ENCODE results near the gene SLC4A4.

Gene SLC4A4

DNA sequence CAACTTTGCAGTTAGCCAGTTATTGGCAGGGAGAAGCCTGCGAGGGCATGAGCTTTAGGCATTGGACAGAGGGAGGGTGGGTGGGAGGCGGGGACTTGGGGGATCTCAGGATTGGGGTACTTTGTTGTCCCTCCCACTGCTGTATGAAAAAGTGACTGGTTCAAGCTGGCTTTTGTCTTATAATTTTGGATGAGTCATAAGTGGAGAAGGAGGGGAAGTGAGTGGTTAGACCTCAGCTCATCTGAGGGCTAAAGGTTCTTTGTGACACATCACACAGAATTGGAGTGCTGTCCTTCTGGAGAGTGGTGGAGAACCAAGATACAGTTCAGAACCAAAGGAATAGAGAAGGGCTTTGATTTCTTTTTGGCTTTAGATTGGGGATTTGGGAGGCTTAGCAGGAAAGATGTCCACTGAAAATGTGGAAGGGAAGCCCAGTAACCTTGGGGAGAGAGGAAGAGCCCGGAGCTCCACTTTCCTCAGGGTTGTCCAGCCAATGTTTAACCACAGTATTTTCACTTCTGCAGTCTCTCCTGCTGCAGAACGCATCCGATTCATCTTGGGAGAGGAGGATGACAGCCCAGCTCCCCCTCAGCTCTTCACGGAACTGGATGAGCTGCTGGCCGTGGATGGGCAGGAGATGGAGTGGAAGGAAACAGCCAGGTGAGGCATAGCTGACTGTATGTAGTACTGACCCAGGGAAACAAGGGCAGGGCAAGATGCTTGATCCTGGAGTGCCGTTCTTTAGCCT lies at the start of gene SLC4A4:
Gene SLC4A4 (plus strand): TSS at position 175 of the 748 bp plus-strand sequence.
- no peak for DNase-seq (ENCODE audit: low read depth in 2 of 2)

DNA sequence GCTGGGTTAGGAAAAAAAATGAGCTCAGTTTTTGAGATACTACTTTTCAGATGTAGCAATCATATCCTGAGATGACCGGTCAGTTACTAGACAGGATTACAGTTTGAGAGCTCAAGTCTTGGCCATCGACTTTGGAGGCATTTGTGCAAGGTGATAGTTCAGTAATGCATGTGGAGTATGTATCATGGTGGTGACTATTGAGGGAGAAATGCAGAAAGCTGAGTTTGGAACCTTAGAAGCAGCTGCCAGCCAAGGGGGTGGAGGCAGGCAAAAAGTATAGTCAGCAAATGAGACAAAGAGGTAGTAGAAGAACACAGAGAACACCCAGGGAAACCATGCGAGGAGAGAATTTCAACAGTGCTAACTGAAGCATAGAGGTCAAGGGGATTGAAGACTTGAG lies 48.7 kb upstream of the SLC4A4 start:
- no peak for DNase-seq (ENCODE audit: low read depth in 2 of 2)

DNA sequence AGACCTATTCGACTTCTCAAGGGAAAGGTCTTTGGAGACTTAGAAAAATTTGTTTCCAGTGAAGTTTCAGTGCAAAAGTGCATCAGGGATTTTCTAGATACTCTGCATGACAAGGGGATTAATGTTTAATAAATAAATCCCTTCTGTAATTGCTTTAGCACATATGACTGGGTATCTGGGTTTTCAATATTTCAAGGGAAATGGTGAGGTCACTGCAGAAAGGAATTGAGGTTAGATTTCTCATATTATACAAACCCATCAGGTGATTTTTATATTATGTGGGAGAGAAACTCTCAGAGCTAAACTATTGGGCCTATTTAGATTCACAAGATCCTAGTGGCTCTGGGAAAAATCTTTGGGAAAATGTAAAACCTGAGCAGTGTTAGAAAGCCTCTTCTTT lies 48.3 kb upstream of the SLC4A4 start:
- no peak for DNase-seq (ENCODE audit: low read depth in 2 of 2)

DNA sequence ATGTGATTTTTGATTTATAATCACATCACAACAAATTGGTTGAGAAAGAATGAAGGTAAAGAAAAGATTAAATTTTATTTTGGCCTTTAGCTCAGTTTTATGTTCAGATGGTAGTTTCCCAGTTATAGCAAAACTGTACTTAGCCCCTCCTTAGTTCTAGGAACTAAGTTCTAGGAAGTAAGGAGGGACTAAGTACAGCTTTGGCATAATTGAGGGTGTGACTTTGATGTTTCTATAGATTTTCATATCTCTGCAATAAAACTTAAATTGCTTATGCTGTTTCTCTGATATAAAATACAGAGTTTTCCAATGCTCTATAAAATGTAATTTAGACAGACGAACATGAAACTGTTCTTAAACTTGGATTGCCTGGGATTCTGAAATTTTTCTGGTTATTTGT lies 46.6 kb upstream of the SLC4A4 start:
- DNase-seq (ENCODE audit: low read depth in 2 of 2) = no peak

DNA sequence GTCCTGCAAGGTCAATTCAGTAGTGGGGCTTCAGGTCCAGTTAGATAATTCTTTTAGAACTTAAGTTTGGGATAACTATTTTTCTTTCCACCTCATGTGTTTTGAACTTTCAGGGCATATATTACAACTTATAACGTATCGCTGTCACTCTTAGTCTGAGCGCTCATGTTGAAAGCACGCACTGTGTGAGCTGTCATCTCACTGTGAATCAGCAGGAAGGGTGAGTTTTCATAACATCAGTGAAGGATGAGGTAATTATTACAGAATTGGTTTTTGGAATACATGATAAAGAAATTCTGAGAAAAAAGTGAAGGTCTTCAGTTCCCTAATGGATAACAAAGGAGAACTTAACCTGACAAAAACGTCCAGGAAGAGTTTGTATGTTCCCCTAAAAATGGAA lies 45.1 kb upstream of the SLC4A4 start:
- no peak for DNase-seq (ENCODE audit: low read depth in 2 of 2)

DNA sequence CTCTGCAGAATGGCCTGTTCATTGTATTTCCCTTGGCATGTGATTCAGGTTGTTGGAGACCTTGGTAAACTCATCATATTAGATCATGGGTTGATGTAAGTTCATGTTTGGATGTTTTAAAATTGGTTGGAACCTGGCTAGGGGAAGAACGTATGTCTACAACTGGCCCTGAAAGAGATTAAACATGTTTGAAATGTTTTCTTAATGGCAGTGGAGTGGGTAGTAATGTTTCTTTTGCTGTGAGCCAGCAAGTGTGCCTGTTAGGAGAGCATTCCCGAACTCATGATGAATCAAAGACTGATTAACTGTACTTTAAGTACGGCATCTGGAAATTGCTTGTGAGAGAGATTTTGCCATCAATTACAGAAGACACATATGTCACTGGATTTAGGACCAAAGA lies 44.5 kb upstream of the SLC4A4 start:
- DNase-seq (ENCODE audit: low read depth in 2 of 2) = no peak

DNA sequence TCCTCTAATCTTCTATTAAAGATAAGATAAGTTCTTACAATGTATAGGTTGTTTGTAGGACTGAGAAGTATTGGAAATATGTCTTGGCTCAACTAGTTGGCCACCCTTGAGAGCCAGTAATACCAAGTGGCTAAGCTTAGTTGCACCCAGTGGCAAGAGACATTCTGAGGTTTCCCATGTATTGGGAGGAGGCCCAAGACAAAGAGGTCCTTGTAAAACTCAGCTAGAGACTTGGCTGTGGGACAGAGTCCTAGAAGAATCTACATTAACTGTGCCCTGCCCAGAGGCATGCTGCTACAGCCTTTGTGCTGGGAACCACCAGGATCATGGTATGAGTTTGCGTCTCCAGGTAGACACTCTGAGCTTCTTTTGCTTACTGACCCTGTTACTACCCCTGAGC lies 41.9 kb upstream of the SLC4A4 start:
- DNase-seq (ENCODE audit: low read depth in 2 of 2) = no peak

DNA sequence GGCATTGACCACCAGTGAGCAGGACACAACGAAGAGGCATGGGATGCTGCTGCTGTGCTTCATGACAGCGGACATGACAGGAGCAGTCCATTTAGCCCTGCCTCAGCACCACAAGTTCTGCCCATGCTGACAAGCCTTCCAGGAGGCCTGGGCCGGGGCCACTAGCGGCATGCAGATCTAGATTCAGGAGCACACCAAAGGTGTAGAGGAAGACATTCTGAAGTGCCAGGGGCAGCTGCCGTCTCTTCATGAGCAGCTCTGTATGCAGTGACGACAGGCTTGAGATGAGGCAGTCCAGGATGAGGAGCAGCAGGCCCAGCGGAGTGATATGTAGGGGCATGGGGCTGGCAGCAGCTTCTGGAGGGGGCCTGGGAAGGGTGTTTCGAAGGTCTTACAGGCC lies 38.5 kb upstream of the SLC4A4 start:
- no peak for DNase-seq (ENCODE audit: low read depth in 2 of 2)

DNA sequence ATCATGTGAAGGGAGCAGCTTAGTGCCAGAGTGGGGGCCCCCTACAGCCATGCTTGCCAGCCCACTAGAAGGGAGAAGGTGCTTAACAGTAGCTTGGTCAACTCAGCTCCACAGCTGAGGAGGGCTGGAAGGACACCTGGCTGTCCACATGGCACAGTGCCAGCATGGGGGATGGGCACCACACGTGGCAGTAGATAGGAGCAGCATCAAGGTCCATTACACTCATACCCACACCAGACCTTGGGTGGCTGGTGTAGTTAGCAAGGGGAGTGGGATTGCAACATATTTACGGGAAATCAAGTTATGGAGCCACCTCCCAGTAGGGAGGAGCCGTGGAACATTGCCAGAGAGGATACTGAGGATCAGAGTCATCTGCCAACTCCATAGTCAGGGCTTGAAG lies 37.9 kb upstream of the SLC4A4 start:
- no peak for DNase-seq (ENCODE audit: low read depth in 2 of 2)

DNA sequence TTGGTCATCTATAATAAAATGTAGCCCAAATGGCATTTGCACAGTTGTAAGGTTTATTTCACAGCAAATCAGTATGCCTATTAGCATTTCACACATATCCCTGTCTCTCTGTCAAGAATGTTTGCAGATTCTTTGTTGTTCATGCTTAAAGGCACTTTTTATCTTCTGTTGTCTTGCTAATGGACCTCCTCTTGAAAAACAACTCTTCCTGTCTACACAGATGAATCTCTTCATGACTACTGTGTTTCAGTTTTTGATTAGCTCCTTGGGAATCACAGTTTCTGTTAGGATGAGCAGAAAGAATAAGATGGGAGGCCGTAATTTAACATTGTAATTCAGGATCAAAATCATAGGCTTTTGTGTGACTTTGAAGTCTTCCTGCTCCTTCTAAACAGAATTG lies 35.5 kb upstream of the SLC4A4 start:
- no peak for DNase-seq (ENCODE audit: low read depth in 2 of 2)

DNA sequence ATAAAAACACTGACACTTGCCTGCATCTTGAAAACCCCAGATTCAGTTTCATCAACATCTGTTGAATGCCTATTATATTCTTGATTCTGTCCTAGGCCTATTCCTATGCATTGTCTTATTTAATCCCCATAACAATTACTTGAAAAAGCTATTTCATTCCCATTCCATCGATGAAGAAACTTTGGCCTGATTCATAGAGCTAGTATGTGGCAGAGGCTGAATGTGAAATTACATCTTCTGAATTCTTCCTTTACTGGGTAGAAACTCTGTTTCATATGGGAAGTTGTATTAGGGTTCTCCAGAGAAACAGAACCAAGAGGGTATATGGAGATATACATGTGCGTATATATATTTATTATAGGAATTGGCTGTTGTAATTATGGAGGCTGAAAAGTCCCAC lies 35.0 kb upstream of the SLC4A4 start:
- DNase-seq (ENCODE audit: low read depth in 2 of 2) = no peak

DNA sequence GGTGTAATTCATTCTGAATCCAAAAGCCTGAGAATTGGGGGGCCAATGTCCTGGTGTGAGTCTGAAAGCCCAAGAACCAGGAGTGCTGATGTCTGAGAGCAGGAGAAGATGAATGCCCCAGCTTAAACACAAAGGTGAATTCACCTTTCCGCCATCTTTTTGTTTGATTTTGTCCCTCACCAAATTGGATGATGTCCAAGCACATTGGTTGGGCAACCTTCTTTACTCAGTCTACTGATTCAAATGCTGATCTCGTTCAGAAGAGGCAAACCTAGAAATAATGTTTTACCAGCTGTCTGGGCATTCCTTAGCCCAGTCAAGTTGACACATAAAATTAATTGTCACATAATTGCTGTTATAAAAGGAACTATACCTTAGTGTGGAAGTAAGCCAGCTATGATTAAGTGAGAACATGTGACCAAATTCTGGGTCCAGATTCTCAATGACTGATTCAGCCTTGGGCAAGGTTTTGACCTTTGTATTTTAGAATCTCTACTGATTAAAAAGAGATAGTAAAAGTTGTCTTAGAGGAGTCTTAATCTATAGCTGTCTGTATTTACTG lies 34.5 kb upstream of the SLC4A4 start:
- DNase-seq (ENCODE audit: low read depth in 2 of 2) = no peak

DNA sequence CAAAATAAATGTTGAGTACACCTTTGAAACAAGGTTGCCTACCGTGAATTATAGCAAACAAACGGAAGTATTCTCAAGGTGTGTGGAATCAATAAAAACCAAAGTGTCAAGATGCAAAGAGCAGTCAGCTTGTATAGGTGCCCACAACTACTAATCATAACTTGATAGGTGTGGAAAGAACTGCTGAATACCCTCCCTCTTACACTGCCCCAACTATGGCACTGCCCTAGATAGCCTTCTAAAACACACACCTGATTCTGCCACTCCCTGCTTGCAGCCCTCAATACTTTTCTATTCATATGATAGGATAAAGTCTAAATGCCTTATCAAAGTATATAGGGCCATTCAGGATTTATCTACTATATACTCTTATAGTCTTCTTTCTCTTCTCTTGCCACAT lies 31.1 kb upstream of the SLC4A4 start:
- no peak for DNase-seq (ENCODE audit: low read depth in 2 of 2)

DNA sequence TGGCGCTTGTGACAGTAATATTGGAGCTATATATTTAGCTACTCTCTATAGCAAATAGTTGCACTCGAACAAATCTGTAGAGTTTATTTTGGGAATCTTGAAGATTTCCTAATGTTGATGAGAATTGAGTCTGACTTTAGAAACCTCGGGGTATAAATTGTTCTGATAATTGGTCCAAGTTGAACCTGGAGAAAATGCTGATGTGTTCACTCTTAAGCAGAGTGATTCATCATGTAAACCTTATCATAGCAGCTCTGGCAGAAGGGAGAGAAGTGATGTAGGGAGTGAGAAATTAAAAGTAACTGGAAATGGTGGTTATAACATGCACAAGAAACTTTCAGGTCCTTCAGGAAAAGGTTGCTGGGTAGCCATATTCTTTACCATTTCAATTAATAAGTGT lies 16.4 kb upstream of the SLC4A4 start:
- no peak for DNase-seq (ENCODE audit: low read depth in 2 of 2)

DNA sequence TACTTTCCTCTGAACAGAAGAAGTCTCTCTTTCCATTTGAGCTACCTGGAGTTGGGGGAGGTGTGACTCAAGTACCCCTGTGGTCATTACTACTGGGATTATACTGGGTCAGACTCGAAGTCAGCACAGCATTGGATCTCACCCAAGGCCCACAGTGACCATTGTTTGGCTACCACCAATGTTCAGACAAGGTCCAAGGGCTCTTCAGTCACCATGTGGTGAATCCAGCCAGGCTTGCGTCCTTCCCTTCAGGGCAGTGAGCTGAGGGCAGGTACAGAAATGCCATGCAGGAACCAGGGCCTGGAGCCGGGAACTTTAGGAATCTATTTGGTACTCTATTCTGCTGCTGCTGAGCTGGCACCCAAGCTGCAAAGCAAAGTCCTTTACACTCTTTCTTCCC lies 5.5 kb upstream of the SLC4A4 start:
- DNase-seq (ENCODE audit: low read depth in 2 of 2) = no peak

DNA sequence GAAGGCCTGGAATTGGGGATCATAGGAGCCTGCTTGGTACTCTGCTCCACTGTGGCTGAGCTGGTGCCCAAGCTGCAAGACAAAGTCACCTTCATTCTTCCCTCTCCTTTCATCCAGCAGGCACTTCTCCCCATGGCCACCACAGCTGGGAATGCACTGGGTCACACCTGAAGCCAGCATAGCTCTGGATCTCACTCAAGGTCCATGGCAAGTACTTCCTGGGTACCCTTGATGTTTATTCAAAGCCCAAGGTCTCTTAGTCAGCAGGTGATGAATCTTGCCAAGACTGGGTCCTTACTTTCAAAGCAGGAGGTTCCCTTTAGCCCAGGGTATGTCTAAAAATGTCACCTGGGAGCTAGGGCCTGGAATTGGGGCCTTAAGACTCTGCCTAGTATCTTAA lies 4.9 kb upstream of the SLC4A4 start:
- DNase-seq (ENCODE audit: low read depth in 2 of 2) = no peak

DNA sequence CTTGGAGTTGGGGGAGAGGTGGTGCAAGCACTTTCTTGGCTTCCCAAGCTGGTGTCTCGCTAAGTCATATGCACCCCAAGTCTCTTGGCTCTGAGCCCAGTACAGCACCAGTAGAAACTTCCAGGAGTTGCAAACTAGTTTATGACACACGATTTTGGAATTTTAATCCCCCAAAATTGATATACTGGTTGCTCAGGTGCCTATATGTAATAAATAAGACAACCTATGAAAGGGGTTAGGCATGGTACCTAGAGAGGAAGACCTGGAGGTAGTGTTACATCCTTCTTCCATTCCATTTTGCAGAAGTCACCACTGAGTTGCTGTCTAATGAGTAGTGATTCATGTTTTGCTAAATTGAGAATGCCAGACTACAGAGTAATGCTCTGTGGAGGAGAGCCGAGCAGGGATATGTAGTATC lies 4.3 kb upstream of the SLC4A4 start:
- DNase-seq (ENCODE audit: low read depth in 2 of 2) = no peak

DNA sequence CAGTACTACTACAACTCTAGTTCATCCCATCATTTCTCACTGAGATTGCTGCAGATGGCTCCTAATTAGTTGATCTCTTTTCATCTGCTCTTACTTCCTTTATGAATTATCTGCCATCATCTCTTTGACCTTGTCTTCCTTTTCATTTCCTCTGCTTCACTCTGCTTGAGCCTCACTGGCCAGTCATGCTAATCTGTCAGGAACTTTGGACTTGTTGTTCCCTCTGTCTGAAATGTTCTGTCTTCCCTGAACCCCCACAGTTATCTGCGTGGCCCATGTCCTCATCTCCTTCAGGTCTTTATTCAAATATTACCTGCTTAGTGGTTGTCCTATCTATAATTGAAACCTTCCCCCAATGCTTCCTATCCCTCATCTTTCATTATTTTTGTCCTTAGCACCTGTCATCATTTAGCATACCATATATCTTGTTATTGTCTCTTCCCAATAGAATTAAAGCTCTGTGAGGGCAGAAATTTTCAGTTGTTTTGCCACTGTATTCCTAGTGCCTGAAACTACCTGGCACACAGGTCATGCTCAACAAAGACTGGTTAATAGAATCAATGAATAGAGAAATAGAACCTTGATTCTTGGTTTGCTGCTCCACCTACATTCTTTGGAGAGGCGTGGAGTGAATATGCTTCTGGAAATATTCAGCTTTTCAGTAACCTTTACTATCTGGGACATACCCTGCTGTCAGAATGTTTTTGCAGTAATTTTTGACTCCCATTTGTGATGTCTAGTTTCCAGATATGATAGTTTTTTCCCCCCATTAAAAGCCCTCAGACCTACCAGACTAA lies 5.0 kb downstream of the SLC4A4 start:
- no peak for DNase-seq (ENCODE audit: low read depth in 2 of 2)

DNA sequence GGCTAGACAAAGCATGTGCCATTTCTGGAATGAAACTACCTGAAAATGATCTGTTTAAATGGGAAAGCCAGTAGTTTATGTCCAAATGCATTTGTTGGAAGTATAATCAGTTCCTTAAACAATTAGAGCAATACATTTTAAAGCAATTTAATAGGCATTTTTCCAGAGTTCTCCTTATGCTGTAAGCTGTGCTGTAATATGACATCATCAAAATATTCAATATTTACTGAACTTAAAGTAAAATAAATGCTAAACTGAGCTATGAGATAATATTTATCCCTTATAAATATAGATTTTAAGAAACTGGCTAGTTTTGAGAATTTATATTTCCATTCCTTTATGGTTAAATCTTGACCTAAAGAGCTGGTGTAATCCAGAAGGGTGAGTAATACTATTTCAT lies 7.9 kb downstream of the SLC4A4 start:
- no peak for DNase-seq (ENCODE audit: low read depth in 2 of 2)

DNA sequence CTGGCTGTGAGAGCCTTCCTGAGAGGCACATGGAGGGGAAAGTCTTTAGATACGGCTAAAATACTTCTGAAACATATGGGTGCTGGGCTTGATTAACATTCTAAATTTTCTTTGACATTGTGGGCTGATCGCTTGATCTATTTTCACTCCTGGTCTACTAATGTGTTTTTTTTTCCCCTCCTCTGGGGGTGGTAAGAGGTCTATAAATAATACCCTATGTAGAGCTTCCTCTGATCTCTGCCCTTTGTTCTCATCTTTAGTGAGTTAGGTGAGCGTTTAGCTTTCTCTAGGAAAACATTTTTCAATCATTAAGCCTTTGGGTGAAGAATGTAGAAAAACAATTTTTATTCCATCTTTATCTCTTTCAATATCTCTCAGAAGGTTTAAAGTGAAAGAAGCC lies 9.8 kb downstream of the SLC4A4 start:
- no peak for DNase-seq (ENCODE audit: low read depth in 2 of 2)

DNA sequence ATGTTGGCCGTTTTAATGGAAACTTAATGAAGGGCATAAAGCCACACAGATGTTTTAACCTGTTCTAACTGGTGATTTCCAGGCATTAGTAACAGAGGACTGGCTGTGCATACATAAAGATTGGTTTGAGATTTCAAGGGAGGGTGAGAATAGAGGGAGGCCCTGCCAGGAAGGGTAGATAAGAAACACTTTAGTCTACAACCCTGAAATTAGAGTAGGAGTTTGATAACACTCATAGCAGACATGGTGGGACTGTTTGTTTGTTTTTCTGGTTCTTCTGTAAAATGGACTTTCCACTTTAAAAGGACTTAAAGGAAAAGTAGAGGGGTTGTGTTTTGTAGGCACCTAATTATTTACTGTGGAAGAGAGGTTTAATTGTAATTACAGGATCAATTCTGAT lies 16.2 kb downstream of the SLC4A4 start:
- no peak for DNase-seq (ENCODE audit: low read depth in 2 of 2)

DNA sequence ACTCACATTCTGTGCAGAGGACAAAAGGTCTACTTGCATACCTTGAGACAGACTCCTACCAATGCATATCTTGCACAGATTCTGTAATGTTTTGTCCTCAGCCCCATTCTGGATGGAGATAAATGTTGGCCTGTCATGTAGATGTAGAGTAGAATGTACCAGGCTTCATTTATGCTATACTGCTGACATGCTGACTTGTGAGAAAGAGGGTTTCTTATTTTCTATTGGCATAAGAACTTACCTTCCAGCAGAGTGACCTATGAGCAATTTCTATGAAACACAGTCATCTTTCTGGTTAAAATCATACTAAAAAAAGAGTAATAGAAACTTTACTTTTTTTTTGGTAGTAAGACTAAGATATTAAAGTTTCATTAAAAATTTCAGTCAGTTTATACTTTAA lies 17.2 kb downstream of the SLC4A4 start:
- no peak for DNase-seq (ENCODE audit: low read depth in 2 of 2)
